NB4 (cell line): Measurements from ENCODE around the gene FRMD5.

Source experiments
- CTCF ChIP-seq: IDR thresholded peaks from one replicate; pipeline ENCODE4 v1.5.1; 2012; ENCODE audit warnings: low read depth, low read length
- POLR2A ChIP-seq: IDR thresholded peaks from 2 replicates; pipeline ENCODE4 v1.6.1; 2011; ENCODE audit warnings: mild to moderate bottlenecking; ENCODE audit not compliant: insufficient read length; ENCODE audit errors: extremely low read depth
- TF ChIP-seq, protein P1 (sequence below): IDR thresholded peaks from 2 replicates; pipeline ENCODE4 v1.6.1; 2011; ENCODE audit warnings: low read depth, low read length

DNA sequence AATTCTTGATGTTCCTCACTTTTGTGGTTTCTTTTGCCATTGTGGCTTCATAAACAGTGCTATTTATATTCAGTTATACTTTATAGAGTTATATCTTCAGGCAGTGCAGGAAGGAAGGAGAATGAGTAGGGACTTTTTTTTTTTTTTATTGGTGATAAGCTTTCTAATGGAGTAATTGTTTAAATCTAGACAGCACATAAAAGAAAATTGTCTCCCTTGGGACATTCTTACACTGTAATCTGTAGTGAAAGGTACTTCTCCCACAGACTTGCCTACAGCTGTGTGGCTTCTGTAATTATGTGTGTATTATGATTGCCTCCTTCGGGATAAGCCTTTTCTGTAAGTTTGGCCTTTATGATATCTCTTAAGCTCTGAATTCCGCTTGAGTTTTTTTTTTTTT lies 326.7 kb downstream of the FRMD5 start:
- TF ChIP-seq CTCF (no peak), POLR2A (no peak)
- TF ChIP-seq, protein P1, sequence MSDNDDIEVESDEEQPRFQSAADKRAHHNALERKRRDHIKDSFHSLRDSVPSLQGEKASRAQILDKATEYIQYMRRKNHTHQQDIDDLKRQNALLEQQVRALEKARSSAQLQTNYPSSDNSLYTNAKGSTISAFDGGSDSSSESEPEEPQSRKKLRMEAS = no peak
